MCF 10A (cell line): ENCODE measurements around the gene MXRA8. TPM values are rescaled to one million over a fixed set of nuclear protein-coding genes. Genes with fewer than 3 reads are reported as not detected.

Source experiments
- BruUV-seq: library from RNA; stranded (reverse); fragments of 400-500 nt; replicated peaks from 2 replicates; lab custom pipeline; 2021; lab: Mats Ljungman, UMichigan
- CTCF ChIA-PET: fragments of 300-600 bp; sonication (Branson Sonifier 250); formaldehyde crosslinking; extraction: SDS; loops from one replicate; lab custom pipeline; 2021; ENCODE audit warnings: antibody characterized with exemption, inconsistent platforms; lab: Yijun Ruan, JAX
- POLR2A ChIA-PET: fragments of 300-600, 350-650 bp; sonication (Branson Sonifier 250); formaldehyde crosslinking; extraction: SDS; loops from one replicate; lab custom pipeline; 2020; ENCODE audit warnings: antibody characterized with exemption, inconsistent platforms; lab: Yijun Ruan, JAX
- DNase-seq: peaks from one replicate; pipeline ENCODE4 v3.0.0-alpha.2; 2018; ENCODE audit not compliant: unreplicated experiment
- H3K27ac Mint-ChIP-seq: one replicate; pipeline ENCODE4 v1.8.0; 2022; ENCODE audit warnings: mild to moderate bottlenecking, low read depth, mixed read lengths; ENCODE audit not compliant: unreplicated experiment
- H3K27me3 Mint-ChIP-seq: one replicate; pipeline ENCODE4 v1.8.0; 2022; ENCODE audit warnings: mixed read lengths; ENCODE audit not compliant: insufficient read depth, unreplicated experiment
- H3K36me3 Mint-ChIP-seq: one replicate; pipeline ENCODE4 v1.8.0; 2022; ENCODE audit warnings: mild to moderate bottlenecking, moderate library complexity, mixed read lengths; ENCODE audit not compliant: insufficient read depth, unreplicated experiment
- H3K4me1 Mint-ChIP-seq: one replicate; pipeline ENCODE4 v1.8.0; 2022; ENCODE audit warnings: mixed read lengths; ENCODE audit not compliant: insufficient read depth, unreplicated experiment
- H3K4me3 Mint-ChIP-seq: one replicate; pipeline ENCODE4 v1.8.0; 2022; ENCODE audit warnings: mild to moderate bottlenecking, moderate library complexity, mixed read lengths; ENCODE audit not compliant: unreplicated experiment
- H3K9me3 Mint-ChIP-seq: one replicate; pipeline ENCODE4 v1.8.0; 2022; ENCODE audit warnings: mixed read lengths; ENCODE audit not compliant: unreplicated experiment
- CTCF ChIP-seq: fragments of 200-600 bp; IDR thresholded peaks from one replicate; pipeline ENCODE4 v1.8.0; 2022; ENCODE audit warnings: antibody characterized with exemption, mild to moderate bottlenecking; ENCODE audit not compliant: unreplicated experiment
- intact Hi-C: fragments of 100-400 bp; cut with micrococcal nuclease; formaldehyde crosslinking; loops from 2 replicates; pipeline ENCODE4 v1.14.1; 2022
- total RNA-seq: library from RNA; stranded (reverse); gene quantifications from 2 replicates; pipeline ENCODE4 v1.2.3, GENCODE V29; 2022

Gene MXRA8
- total RNA-seq, 1 experiment from 2014 or later: not detected

DNA sequence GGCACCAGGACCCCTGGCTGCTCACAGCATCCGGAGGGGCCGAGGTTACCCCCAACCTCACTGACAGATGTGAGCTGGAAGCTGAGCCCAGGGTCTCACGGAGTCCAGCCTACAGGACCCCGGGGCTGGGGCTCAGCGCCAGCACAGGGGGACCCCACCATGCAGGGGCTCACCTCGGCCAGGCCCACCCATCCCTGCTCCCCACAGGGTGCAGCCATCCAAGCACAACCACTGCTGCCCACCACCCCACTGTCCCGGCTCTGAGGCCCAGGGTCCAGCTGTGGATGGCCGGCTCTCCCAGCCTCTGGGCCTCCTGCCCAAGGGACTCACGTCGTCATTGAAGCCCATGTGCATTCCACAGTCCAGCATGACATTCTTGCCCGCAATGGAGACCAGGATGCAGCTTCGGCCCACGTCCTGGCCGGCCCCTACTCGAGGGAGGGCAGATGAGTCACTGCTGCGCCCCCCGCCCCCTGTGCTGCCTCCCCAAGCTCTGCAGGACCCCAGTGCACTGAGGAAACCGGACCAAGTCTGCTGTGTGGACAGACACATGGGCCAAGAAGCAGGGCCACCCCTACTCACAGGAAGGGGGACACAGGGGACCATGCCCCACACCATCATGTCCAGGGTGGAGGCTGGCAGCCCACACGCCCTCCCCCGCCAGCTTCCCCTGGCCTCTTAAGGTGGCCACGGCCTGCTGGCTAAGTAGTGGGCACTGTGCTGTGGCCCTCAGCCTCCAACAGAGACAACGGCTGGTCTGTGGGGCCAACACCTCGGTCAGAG, 37.5 kb downstream of the MXRA8 start:
- no peak for DNase-seq
- Mint-ChIP-seq H3K4me1 (peaks cover 19% of the 10 kb centered on the region), H3K9me3 (no peaks in the 10 kb centered on the region), H3K4me3 (no peak overlapping the region), H3K27me3 (no peaks in the 10 kb centered on the region), H3K36me3 (peaks cover 36% of the 10 kb centered on the region), H3K27ac (no peak overlapping the region)
- no peak for TF ChIP-seq CTCF
- CTCF ChIA-PET: no interaction called here
- no TSS peak for BruUV-seq
- POLR2A ChIA-PET: interaction anchor here (0.6 kb wide), 1 partner anchor 51 kb away, joined by 3 read pairs; no protein-coding TSS in a partner anchor
- intact Hi-C loops: no loop called here

GRCh38 chr1:1319646-1319941, 38.8 kb downstream of the MXRA8 start:
- peaks cover 18% of the 10 kb centered on the region for H3K4me1 Mint-ChIP-seq
- no peak overlapping the region for H3K4me3 Mint-ChIP-seq
- DNase-seq: no peak
- ChIA-PET CTCF (interaction anchor here (0.6 kb wide), 1 partner anchor 38 kb away, joined by 3 read pairs; no protein-coding TSS in a partner anchor), POLR2A (interaction anchor here (0.7 kb wide), 1 partner anchor 15 kb away, joined by 3 read pairs; no protein-coding TSS in a partner anchor)
- BruUV-seq: no TSS peak
- H3K27me3 Mint-ChIP-seq: no peaks in the 10 kb centered on the region
- no peak for TF ChIP-seq CTCF
- peaks cover 48% of the 10 kb centered on the region for H3K36me3 Mint-ChIP-seq
- intact Hi-C loops: no loop called here
- H3K9me3 Mint-ChIP-seq: no peaks in the 10 kb centered on the region
- H3K27ac Mint-ChIP-seq: peak overlapping the region; percentile 69

- Mint-ChIP-seq H3K4me1 (peaks cover 18% of the 10 kb centered on the region), H3K4me3 (peak overlapping the region; percentile 19), H3K36me3 (peaks cover 47% of the 10 kb centered on the region), H3K27ac (peak overlapping the region; percentile 84), H3K9me3 (no peaks in the 10 kb centered on the region), H3K27me3 (no peaks in the 10 kb centered on the region)
- ChIA-PET CTCF (interaction anchor here (0.6 kb wide), 2 partner anchors 37 to 56 kb away, joined by 3 read pairs; partner anchors contain the start of gene AURKAIP1), POLR2A (interaction anchor here (0.7 to 1.5 kb wide), 9 partner anchors 10 to 360 kb away, joined by 3 to 12 read pairs (median 3); partner anchors contain the start of genes CCNL2 and NOC2L)
- intact Hi-C loops: no loop called here
- no peak for TF ChIP-seq CTCF
- no peak for DNase-seq
- BruUV-seq: no TSS peak
Observed at GRCh38 chr1:1318777-1319645, 39.3 kb downstream of the MXRA8 start.
